ENCODE data around the gene LINGO1.

LINGO1 gene

GRCh38 chr15:77654975-77655374, 22.3 kb upstream of the LINGO1 start:
- no peak for DNase-seq

GRCh38 chr15:77653832-77654480, 21.2 kb upstream of the LINGO1 start:
- DNase-seq: no peak

- DNase-seq: no peak
Measured at GRCh38 chr15:77650265-77650664, 17.6 kb upstream of the LINGO1 start.

GRCh38 chr15:77649610-77650009, 16.9 kb upstream of the LINGO1 start:
- no peak for DNase-seq

GRCh38 chr15:77649017-77649416, 16.3 kb upstream of the LINGO1 start:
- DNase-seq: no peak

- DNase-seq: no peak
Measured at GRCh38 chr15:77647961-77648360, 15.2 kb upstream of the LINGO1 start.

- DNase-seq: no peak
Measured at GRCh38 chr15:77646104-77646694, 13.5 kb upstream of the LINGO1 start.

GRCh38 chr15:77645602-77646001, 12.9 kb upstream of the LINGO1 start:
- no peak for DNase-seq

GRCh38 chr15:77644543-77645247, 12.0 kb upstream of the LINGO1 start:
- no peak for DNase-seq

- DNase-seq: no peak
Measured at GRCh38 chr15:77643764-77644163, 11.1 kb upstream of the LINGO1 start.

- no peak for DNase-seq
Measured at GRCh38 chr15:77642793-77643430, 10.2 kb upstream of the LINGO1 start.

GRCh38 chr15:77641999-77642398, 9.3 kb upstream of the LINGO1 start:
- no peak for DNase-seq

GRCh38 chr15:77640615-77641014, 7.9 kb upstream of the LINGO1 start:
- no peak for DNase-seq

GRCh38 chr15:77639431-77639830, 6.7 kb upstream of the LINGO1 start:
- DNase-seq: no peak

- no peak for DNase-seq
Measured at GRCh38 chr15:77637851-77638692, 5.4 kb upstream of the LINGO1 start.

GRCh38 chr15:77636209-77636608, 3.5 kb upstream of the LINGO1 start:
- DNase-seq: no peak

- peak in 1 of 2 donors; percentile 22 for DNase-seq
Measured at GRCh38 chr15:77634266-77634962, 1.7 kb upstream of the LINGO1 start.

- DNase-seq: no peak
Measured at GRCh38 chr15:77633913-77634265, 1.2 kb upstream of the LINGO1 start.

GRCh38 chr15:77633134-77633912, 611 bp upstream of the LINGO1 start:
- peak; percentile 74 to 87 for DNase-seq

- no peak for DNase-seq
Measured at GRCh38 chr15:77631745-77632533, 773 bp downstream of the LINGO1 start.
